Activated CD8-positive, alpha-beta memory T cell treated with anti-CD3 and anti-CD28 coated beads for 48 hours (primary cell): ENCODE results near the gene RNPS1.

ENCODE experiments used
- DNase-seq, 3 experiments: peaks; one replicate each; pipeline ENCODE4 v3.0.0-alpha.2; 2020; ENCODE audit warnings: low read depth in 2 of 3, low spot score in 2 of 3

RNPS1 gene

DNA sequence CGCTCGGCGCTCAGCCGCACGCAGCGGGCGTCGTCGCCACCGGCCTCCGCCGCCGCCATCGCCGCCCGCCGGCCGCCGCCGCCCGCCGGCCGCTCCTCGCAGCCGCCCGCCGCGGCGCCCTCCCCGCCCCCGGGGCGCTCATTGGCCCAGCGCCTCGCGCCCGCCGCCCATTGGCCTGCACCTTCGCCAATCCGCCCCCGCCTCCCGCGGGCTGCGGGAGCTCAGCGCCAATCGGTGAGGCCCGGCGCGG, 53.3 kb downstream of the RNPS1 start, which contains the start of gene PGP:
Gene PGP, minus strand, starts transcription at position 122 of the 250 bp plus-strand sequence. Its CDS starts 63 bp downstream, at position 59.
- DNase-seq = no peak

GRCh38 chr16:2213817-2214718, 53.9 kb downstream of the RNPS1 start:
- no peak for DNase-seq

- DNase-seq = no peak
These were observed 55.3 kb downstream of the RNPS1 start for GRCh38 chr16:2212362-2213324.

GRCh38 chr16:2211923-2212347, 56.0 kb downstream of the RNPS1 start:
- no peak for DNase-seq

- DNase-seq = no peak
These were observed 57.2 kb downstream of the RNPS1 start, which contains the start of gene BRICD5 for GRCh38 chr16:2210386-2211365. Gene BRICD5 (minus strand): TSS chr16:2210863. CDS start chr16:2210833, 30 bp downstream.

GRCh38 chr16:2210009-2210332, 58.0 kb downstream of the RNPS1 start:
- DNase-seq = no peak

- DNase-seq = no peak
These were observed 58.5 kb downstream of the RNPS1 start for GRCh38 chr16:2209258-2210008.

DNA sequence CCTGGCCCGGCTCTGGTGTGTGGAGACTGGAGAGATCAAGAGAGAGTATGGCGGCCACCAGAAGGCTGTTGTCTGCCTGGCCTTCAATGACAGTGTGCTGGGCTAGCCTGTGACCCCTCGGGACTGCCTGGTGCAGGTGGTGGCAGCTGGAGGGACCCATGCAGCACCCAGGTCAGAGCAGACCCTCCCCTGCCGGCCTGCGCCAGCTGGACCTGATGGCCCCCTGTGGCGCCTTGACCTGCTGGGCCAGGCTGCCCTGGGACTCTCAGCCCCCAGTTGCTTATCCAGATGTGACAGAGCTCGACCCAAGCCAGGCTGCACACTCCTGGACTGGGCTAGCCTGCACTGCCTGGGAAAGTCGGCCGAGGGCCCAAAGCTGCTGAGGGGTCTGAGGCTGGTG, 59.2 kb downstream of the RNPS1 start:
- DNase-seq = no peak

- no peak for DNase-seq
These were observed 59.6 kb downstream of the RNPS1 start for GRCh38 chr16:2208308-2208707.

- no peak for DNase-seq
These were observed 60.1 kb downstream of the RNPS1 start for GRCh38 chr16:2207872-2208271.

DNA sequence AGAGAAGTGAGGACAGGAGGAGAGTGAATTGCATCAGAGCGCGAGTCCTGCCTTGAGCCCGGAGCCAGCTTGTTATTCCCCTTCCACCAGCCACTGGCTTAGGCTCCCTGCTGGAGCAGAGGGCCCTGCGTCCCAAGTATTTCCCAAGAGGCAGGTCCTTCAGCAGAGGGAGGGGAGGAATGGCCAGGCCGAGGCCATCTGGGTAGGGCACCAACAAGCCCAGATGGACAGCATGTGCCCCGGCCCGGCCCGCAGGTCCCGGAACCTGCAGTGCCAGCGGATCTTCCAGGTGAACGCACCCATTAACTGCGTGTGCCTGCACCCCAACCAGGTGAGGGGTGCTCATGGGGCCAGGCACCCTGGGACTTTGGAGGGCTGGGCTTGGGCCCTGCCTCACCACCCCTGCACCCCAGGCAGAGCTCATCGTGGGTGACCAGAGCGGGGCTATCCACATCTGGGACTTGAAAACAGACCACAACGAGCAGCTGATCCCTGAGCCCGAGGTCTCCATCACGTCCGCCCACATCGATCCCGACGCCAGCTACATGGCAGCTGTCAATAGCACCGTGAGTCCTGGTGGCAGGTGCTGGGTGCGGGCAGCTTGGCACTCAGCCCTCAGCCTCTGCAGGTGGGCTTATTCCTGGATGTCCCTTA, 61.0 kb downstream of the RNPS1 start:
- no peak for DNase-seq

- no peak for DNase-seq
These were observed 61.5 kb downstream of the RNPS1 start for GRCh38 chr16:2206420-2206779.

DNA sequence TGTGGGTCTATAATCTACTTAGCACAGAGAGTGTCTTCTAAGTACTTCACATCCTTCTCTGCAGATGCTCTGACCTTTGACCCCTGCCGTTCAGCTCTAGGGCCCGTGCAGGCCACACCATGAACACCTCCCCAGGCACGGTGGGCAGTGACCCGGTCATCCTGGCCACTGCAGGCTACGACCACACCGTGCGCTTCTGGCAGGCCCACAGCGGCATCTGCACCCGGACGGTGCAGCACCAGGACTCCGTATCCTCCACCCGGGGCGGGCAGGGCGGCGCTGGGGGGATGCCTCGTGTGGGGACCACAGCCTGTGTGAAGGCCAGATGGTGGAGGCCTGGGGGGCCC, 62.0 kb downstream of the RNPS1 start:
- DNase-seq = no peak

DNA sequence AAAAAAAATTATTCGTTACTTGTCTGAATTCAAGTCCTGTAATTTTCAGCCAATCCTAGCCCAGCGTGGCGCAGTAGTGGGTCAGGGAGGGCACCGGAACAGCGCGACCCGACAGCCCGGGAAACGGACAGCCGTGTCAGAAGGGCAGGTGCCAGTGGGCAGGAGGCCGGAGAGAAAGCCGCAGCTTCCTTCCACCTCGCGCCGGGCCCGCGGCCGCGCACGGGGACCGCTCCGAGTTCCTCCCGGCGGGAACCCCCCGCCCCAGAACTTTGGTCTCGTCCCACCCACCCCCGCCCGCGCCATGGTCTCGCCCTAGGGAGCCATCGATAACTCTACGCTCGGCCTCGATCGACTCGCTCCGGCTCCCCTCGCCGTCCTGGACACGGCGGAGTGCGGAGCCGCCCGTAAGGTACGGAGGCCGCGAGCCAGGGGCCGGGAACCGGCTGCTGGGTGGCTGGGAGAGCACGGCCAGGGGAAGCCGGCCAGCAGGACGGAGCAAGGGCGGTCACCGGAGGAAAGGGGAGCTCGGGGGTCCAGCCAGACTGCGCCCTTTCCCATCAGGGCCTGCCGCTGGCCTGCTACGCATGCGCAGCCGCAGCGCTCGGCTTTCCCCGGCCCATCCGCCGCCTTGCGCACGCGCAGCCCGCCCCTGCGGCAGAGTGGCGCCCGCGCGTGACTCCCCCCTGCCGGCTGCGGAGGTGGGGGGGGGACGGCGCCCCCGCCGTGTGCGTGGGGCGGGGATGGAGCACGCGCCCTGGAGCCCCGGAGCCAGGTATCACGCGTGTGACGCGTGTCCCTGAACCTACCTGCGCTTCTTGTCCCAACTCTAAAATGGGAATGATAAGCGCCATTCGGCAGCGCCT, 62.6 kb downstream of the RNPS1 start, which contains the start of gene MLST8:
Gene MLST8, plus strand, starts transcription at position 351 of the 863 bp plus-strand sequence. CDS start 632 bp downstream, outside the sequence.
- DNase-seq = peak; percentile 68 to 88 (median 85)

DNA sequence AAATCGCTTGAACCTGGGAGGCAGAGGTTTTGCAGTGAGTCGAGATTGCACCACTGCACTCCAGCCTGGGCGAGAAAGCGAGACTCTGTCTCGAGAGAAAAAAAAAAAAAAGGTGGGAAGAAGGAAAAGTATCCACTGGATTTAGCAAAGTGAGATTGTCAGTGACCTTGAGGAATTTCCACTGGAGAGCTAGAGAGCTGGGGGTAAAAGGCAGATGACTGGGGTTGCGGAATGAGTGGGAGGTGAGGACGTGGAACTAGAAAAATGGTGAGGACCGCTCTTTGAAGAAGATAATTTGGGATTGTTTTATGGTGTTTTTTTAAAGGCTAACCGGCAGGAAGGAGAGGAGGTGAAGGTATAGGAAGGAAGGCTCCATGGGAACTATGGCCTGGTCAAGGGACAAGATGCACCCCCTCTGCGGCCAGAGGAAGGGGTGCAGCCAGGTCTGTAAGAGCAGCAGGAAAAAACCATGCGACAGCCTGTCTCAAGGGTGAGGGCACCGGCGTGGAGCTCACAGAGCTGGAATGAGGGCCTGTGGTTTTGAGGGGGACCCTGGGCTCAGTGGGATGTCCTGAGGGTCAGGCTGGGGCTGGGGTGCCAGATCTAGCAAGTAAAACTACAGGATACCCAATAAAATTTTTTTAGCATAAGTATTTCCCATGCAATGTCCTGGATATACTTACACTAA, 63.4 kb downstream of the RNPS1 start:
- no peak for DNase-seq
